Endodermal cell (in vitro differentiated cells): ENCODE data around the gene MYO16. TPM values are rescaled to one million over a fixed set of nuclear protein-coding genes. Genes with fewer than 3 reads are reported as not detected.
A peak's percentile ranks its signal among the peaks of the same experiment; 100 is the strongest.

Experiments
- DNase-seq: peaks from one replicate; pipeline ENCODE4 v3.0.0-alpha.2; 2017
- H3K27ac ChIP-seq: 2 replicates; pipeline ENCODE4 v1.5.1; 2013; ENCODE audit warnings: mild to moderate bottlenecking, low read depth, low read length, moderate library complexity
- H3K27me3 ChIP-seq: 2 replicates; pipeline ENCODE4 v1.6.1; 2013; ENCODE audit warnings: mild to moderate bottlenecking, low read length, moderate library complexity; ENCODE audit not compliant: insufficient read depth, control insufficient read depth, poor library complexity, severe bottlenecking
- H3K36me3 ChIP-seq: 2 replicates; pipeline ENCODE4 v1.7.0; 2013; ENCODE audit warnings: mild to moderate bottlenecking, low read length, moderate library complexity; ENCODE audit not compliant: control insufficient read depth, insufficient read depth
- H3K4me1 ChIP-seq: one replicate; pipeline ENCODE4 v1.7.0; 2013; ENCODE audit warnings: low read length; ENCODE audit not compliant: control insufficient read depth, insufficient read depth
- H3K4me3 ChIP-seq: 2 replicates; pipeline ENCODE4 v1.5.1; 2013; ENCODE audit warnings: mild to moderate bottlenecking, low read length, moderate library complexity
- H3K9ac ChIP-seq: 2 replicates; pipeline ENCODE4 v1.6.1; 2013; ENCODE audit warnings: mild to moderate bottlenecking, low read length, moderate library complexity; ENCODE audit not compliant: poor library complexity, severe bottlenecking; ENCODE audit errors: extremely low read depth
- H3K9me3 ChIP-seq: 2 replicates; pipeline ENCODE4 v1.6.1; 2013; ENCODE audit warnings: mild to moderate bottlenecking, low read length, moderate library complexity; ENCODE audit not compliant: control insufficient read depth
- H3K27ac Mint-ChIP-seq: 2 replicates; pipeline ENCODE4 v1.8.0; 2020; ENCODE audit warnings: mixed read lengths
- H3K27me3 Mint-ChIP-seq: 2 replicates; pipeline ENCODE4 v1.8.0; 2021; ENCODE audit warnings: mild to moderate bottlenecking, mixed read lengths; ENCODE audit not compliant: insufficient read depth
- H3K36me3 Mint-ChIP-seq: 2 replicates; pipeline ENCODE4 v1.8.0; 2020; ENCODE audit warnings: low read depth, mixed read lengths
- H3K4me1 Mint-ChIP-seq: 2 replicates; pipeline ENCODE4 v1.8.0; 2020; ENCODE audit warnings: mixed read lengths
- H3K4me3 Mint-ChIP-seq: 2 replicates; pipeline ENCODE4 v1.8.0; 2020; ENCODE audit warnings: mild to moderate bottlenecking, moderate library complexity, mixed read lengths
- H3K9me3 Mint-ChIP-seq: 2 replicates; pipeline ENCODE4 v1.8.0; 2020; ENCODE audit warnings: mild to moderate bottlenecking, mixed read lengths
- whole genome bisulfite sequencing, 2 experiments: methylation state at CpG; one replicate each; pipeline versions ENCODE4 v1.1.5 to v1.1.7; 2013; ENCODE audit warnings: missing lambda C conversion rate in 2 of 2, mixed read lengths in 1 of 2; ENCODE audit not compliant: insufficient coverage in 1 of 2, insufficient read length in 1 of 2; 5-methylcytosine and 5-hydroxymethylcytosine counted together
- total RNA-seq, 2 donors: library from RNA; stranded (reverse); fragmentation: NEBNext Ultra II Directional in 1 of 2; extraction: Animal tissue kit (Norgen Biotek cat#: 25700) in 1 of 2; gene quantifications; 2 replicates in 1 of 2; 3 replicates in 1 of 2; pipeline ENCODE4 v1.2.1, GENCODE V29; 2021
- TF ChIP-seq, protein P1 (sequence below): fragments of 200-600 bp; sonication (generic); conservative IDR thresholded peaks from 2 replicates; pipeline ENCODE4 v1.5.0; 2021; ENCODE audit warnings: antibody characterized with exemption, mild to moderate bottlenecking

Gene MYO16
- total RNA-seq, 2 donors from 2014 or later, result 0.70 to 1.2 TPM

DNA sequence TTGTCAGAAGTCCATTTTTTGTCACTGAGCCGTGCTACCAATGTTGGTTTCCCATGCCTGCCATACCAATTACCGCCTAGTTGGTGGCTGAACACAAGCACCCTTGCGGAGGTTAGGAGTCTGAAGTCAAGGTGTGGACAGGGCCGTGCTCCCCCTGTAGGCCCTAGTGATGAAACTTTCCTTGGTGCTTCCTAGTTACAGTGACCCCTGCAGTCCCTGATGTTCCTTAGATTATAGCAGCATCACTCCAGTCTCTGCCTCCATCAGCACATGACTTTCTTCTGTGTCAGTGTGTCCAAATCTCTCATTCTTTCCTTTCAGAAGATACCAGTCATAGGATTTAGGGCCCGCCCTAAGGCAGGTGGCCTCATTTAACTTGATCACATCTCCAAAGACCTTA, 99.0 kb downstream of the MYO16 start:
- H3K36me3 Mint-ChIP-seq, result no peaks in the 10 kb centered on the region
- H3K4me3 Mint-ChIP-seq, result no peak overlapping the region
- WGBS, 2 experiments, result 60 to 63% methylated on average over 4 to 5 of the region's 5 CpGs
- no peak overlapping the region for H3K9ac ChIP-seq
- no peaks in the 10 kb centered on the region for H3K9me3 ChIP-seq
- H3K27me3 ChIP-seq, result no peaks in the 10 kb centered on the region
- no peaks in the 10 kb centered on the region for H3K27me3 Mint-ChIP-seq
- no peaks in the 10 kb centered on the region for H3K36me3 ChIP-seq
- no peaks in the 10 kb centered on the region for H3K4me1 ChIP-seq
- TF ChIP-seq, protein P1, sequence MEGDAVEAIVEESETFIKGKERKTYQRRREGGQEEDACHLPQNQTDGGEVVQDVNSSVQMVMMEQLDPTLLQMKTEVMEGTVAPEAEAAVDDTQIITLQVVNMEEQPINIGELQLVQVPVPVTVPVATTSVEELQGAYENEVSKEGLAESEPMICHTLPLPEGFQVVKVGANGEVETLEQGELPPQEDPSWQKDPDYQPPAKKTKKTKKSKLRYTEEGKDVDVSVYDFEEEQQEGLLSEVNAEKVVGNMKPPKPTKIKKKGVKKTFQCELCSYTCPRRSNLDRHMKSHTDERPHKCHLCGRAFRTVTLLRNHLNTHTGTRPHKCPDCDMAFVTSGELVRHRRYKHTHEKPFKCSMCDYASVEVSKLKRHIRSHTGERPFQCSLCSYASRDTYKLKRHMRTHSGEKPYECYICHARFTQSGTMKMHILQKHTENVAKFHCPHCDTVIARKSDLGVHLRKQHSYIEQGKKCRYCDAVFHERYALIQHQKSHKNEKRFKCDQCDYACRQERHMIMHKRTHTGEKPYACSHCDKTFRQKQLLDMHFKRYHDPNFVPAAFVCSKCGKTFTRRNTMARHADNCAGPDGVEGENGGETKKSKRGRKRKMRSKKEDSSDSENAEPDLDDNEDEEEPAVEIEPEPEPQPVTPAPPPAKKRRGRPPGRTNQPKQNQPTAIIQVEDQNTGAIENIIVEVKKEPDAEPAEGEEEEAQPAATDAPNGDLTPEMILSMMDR, result peak; percentile 93
- no peak overlapping the region for H3K27ac Mint-ChIP-seq
- H3K4me1 Mint-ChIP-seq, result no peaks in the 10 kb centered on the region
- H3K9me3 Mint-ChIP-seq, result no peaks in the 10 kb centered on the region
- no peak overlapping the region for H3K4me3 ChIP-seq
- H3K27ac ChIP-seq, result no peak overlapping the region
- DNase-seq, result peak; percentile 90

DNA sequence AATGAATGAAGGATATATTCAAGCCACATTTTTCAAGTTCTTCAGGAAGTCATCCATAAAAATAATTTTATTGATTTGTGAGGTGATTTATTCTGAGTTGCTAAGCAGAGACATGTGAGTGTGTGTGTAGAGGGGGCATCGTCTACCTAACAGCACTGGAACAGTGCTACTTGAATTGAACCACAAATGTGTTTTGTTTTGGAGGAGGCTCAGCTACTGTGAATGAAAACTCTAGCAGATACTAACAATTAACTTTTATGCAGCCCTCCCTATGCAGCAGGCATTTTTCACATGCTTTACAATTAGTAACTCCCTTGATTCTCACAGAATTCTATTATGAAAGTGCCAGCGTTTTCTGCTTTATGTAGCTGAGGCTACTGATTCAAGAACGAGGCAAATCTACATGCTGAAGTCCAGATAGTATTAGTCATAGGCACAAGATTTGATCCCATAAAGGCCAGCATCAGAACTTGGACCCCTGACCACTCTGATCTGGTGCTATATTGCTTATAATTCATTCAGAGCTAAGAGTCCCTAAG, 103.7 kb downstream of the MYO16 start:
- whole genome bisulfite sequencing, 2 experiments, result 50 to 59% methylated on average over 2 to 3 of the region's 3 CpGs
- no peak overlapping the region for H3K27ac Mint-ChIP-seq
- peaks cover 12% of the 10 kb centered on the region for H3K9me3 Mint-ChIP-seq
- TF ChIP-seq, protein P1, result no peak
- Histone ChIP-seq H3K27ac (no peak overlapping the region), H3K9me3 (no peaks in the 10 kb centered on the region), H3K36me3 (no peaks in the 10 kb centered on the region), H3K4me3 (no peak overlapping the region), H3K4me1 (no peaks in the 10 kb centered on the region), H3K27me3 (no peaks in the 10 kb centered on the region), H3K9ac (no peak overlapping the region)
- DNase-seq, result no peak
- H3K36me3 Mint-ChIP-seq, result no peaks in the 10 kb centered on the region
- H3K4me1 Mint-ChIP-seq, result no peaks in the 10 kb centered on the region
- H3K27me3 Mint-ChIP-seq, result no peaks in the 10 kb centered on the region
- H3K4me3 Mint-ChIP-seq, result no peak overlapping the region

DNA sequence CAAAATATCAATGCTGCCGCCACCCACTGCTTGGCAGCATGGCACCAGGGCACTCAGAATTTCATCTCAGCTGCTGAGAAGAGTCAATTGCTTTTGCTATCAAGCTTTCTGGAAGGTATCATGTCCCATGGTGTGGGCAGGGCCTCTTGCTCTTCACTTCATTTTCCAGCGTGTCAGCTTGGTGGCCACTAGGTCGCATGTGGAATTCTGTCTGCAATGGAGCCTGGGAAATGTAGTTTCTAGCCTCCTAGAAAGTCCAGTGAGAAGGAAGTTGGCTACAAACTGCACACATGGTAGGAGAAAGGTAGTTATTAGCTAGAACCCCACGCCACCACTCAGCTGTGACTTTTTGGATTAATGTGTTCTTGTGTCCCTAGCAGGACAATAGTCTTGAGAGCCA, 105.3 kb downstream of the MYO16 start:
- 70 to 75% methylated on average over 4 of the region's 4 CpGs for WGBS, 2 experiments
- TF ChIP-seq, protein P1, result no peak
- no peaks in the 10 kb centered on the region for H3K36me3 Mint-ChIP-seq
- no peak overlapping the region for H3K27ac ChIP-seq
- no peaks in the 10 kb centered on the region for H3K36me3 ChIP-seq
- no peak overlapping the region for H3K4me3 ChIP-seq
- no peaks in the 10 kb centered on the region for H3K4me1 Mint-ChIP-seq
- H3K27me3 ChIP-seq, result no peaks in the 10 kb centered on the region
- H3K9me3 Mint-ChIP-seq, result peaks cover 17% of the 10 kb centered on the region
- H3K4me1 ChIP-seq, result no peaks in the 10 kb centered on the region
- no peak overlapping the region for H3K9ac ChIP-seq
- H3K27me3 Mint-ChIP-seq, result peaks cover 1% of the 10 kb centered on the region
- no peak overlapping the region for H3K4me3 Mint-ChIP-seq
- DNase-seq, result peak; percentile 76
- H3K27ac Mint-ChIP-seq, result no peak overlapping the region
- no peaks in the 10 kb centered on the region for H3K9me3 ChIP-seq
